Ishikawa (cell line): Measurements from ENCODE around the gene GTF2F1.

Source experiments
- CEBPB ChIP-seq: IDR thresholded peaks from 2 replicates; pipeline ENCODE4 v1.6.1; 2012
- CREB1 ChIP-seq: IDR thresholded peaks from 2 replicates; pipeline ENCODE4 v1.6.1; 2012; ENCODE audit warnings: low read depth
- EGR1 ChIP-seq: IDR thresholded peaks from 2 replicates; pipeline ENCODE4 v1.6.1; 2012
- EP300 ChIP-seq: IDR thresholded peaks from 2 replicates; pipeline ENCODE4 v1.6.1; 2012; ENCODE audit warnings: borderline replicate concordance
- FOXM1 ChIP-seq: IDR thresholded peaks from 2 replicates; pipeline ENCODE4 v1.6.1; 2012; ENCODE audit warnings: low read depth, borderline replicate concordance
- NFIC ChIP-seq: IDR thresholded peaks from 2 replicates; pipeline ENCODE4 v1.6.1; 2012
- RAD21 ChIP-seq: IDR thresholded peaks from 2 replicates; pipeline ENCODE4 v1.6.1; 2012; ENCODE audit warnings: low read depth
- TAF1 ChIP-seq: IDR thresholded peaks from 2 replicates; pipeline ENCODE4 v1.6.1; 2012; ENCODE audit warnings: low read depth, mild to moderate bottlenecking
- TCF12 ChIP-seq: IDR thresholded peaks from 2 replicates; pipeline ENCODE4 v1.6.1; 2012; ENCODE audit warnings: low read depth
- TEAD4 ChIP-seq: IDR thresholded peaks from 2 replicates; pipeline ENCODE4 v1.6.1; 2012
- USF1 ChIP-seq: IDR thresholded peaks from 2 replicates; pipeline ENCODE4 v1.6.1; 2012
- YY1 ChIP-seq: IDR thresholded peaks from 2 replicates; pipeline ENCODE4 v1.6.1; 2012; ENCODE audit warnings: low read depth
- ZBTB7A ChIP-seq: IDR thresholded peaks from 2 replicates; pipeline ENCODE4 v1.6.1; 2012; ENCODE audit warnings: low read depth
- TF ChIP-seq, protein P1 (sequence below): IDR thresholded peaks from 2 replicates; pipeline ENCODE4 v1.6.1; 2012
- TF ChIP-seq, protein P2 (sequence below): IDR thresholded peaks from 2 replicates; pipeline ENCODE4 v1.6.1; 2012; ENCODE audit warnings: low read depth, mild to moderate bottlenecking

The GTF2F1 gene

GRCh38 chr19:6413721-6414643 is 21.0 kb upstream of the GTF2F1 start:
- no peak for TF ChIP-seq ZBTB7A
- TF ChIP-seq, protein P1, sequence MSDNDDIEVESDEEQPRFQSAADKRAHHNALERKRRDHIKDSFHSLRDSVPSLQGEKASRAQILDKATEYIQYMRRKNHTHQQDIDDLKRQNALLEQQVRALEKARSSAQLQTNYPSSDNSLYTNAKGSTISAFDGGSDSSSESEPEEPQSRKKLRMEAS: no peak
- no peak for TF ChIP-seq EGR1
- no peak for TF ChIP-seq NFIC
- no peak for TF ChIP-seq EP300
- no peak for TF ChIP-seq YY1
- TF ChIP-seq USF1: no peak

- TF ChIP-seq TAF1 (no peak), CEBPB (no peak), CREB1 (no peak), RAD21 (no peak)
- TF ChIP-seq, protein P2, sequence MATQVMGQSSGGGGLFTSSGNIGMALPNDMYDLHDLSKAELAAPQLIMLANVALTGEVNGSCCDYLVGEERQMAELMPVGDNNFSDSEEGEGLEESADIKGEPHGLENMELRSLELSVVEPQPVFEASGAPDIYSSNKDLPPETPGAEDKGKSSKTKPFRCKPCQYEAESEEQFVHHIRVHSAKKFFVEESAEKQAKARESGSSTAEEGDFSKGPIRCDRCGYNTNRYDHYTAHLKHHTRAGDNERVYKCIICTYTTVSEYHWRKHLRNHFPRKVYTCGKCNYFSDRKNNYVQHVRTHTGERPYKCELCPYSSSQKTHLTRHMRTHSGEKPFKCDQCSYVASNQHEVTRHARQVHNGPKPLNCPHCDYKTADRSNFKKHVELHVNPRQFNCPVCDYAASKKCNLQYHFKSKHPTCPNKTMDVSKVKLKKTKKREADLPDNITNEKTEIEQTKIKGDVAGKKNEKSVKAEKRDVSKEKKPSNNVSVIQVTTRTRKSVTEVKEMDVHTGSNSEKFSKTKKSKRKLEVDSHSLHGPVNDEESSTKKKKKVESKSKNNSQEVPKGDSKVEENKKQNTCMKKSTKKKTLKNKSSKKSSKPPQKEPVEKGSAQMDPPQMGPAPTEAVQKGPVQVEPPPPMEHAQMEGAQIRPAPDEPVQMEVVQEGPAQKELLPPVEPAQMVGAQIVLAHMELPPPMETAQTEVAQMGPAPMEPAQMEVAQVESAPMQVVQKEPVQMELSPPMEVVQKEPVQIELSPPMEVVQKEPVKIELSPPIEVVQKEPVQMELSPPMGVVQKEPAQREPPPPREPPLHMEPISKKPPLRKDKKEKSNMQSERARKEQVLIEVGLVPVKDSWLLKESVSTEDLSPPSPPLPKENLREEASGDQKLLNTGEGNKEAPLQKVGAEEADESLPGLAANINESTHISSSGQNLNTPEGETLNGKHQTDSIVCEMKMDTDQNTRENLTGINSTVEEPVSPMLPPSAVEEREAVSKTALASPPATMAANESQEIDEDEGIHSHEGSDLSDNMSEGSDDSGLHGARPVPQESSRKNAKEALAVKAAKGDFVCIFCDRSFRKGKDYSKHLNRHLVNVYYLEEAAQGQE: no peak
- TF ChIP-seq, protein P1: no peak
Measured at GRCh38 chr19:6413291-6413690, 20.3 kb upstream of the GTF2F1 start.

DNA sequence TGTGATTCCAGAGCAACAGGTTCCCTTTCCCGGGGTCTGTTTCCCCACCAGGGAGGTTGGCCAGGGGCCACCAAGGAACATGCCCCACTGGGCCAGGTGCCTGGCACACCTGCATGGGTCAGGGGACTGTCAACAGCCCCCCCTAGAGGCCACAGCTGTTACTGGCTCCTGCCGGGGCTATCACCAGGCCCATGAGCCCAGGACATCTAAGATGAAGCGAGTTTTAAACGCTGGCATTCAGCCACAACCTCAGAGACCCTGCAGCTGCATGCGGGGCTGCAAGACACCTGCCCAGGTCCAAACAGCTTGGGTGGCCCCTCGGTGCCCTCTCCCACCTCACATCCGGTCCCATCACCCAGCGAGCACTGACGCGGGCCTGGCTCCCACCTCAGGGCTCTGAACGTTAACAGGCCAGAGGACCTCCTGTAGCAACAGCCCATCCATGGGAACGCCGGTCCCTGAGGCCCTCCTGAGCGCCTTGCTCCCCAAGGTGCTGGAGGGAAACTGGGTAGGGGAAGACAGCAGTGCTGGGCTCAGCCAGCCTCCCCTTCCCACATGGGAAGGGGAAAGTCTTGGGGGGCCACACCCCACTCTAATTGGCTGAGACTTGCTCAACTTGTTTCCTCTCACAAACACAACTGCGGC is 19.6 kb upstream of the GTF2F1 start:
- peak; percentile 46; the same call in 1 of the 2 replicates for TF ChIP-seq RAD21
- no peak for TF ChIP-seq YY1
- TF ChIP-seq, protein P1: no peak

GRCh38 chr19:6412061-6412446 is 19.1 kb upstream of the GTF2F1 start:
- TF ChIP-seq EP300: no peak
- no peak for TF ChIP-seq TEAD4
- no peak for TF ChIP-seq TCF12
- no peak for TF ChIP-seq EGR1
- TF ChIP-seq CEBPB: no peak
- TF ChIP-seq CREB1: no peak
- no peak for TF ChIP-seq ZBTB7A

- TF ChIP-seq, protein P1: no peak
- TF ChIP-seq CREB1 (no peak), CEBPB (no peak)
Measured at GRCh38 chr19:6409346-6409745, 16.4 kb upstream of the GTF2F1 start.

GRCh38 chr19:6406401-6406800 is 13.4 kb upstream of the GTF2F1 start:
- TF ChIP-seq EP300 (no peak), EGR1 (no peak), YY1 (no peak), NFIC (no peak), TEAD4 (no peak), FOXM1 (no peak), TCF12 (no peak), RAD21 (no peak), ZBTB7A (no peak), CEBPB (no peak), USF1 (no peak), CREB1 (no peak), TAF1 (no peak)
- TF ChIP-seq, protein P1: no peak
- TF ChIP-seq, protein P2: no peak
